ENCODE results near the gene HLX. TPM values are rescaled to one million over a fixed set of nuclear protein-coding genes. Genes with fewer than 3 reads are reported as not detected.

Gene HLX
- total RNA-seq, 1 donor from 2014 or later, result 0.26 TPM

GRCh38 chr1:220905650-220906560, 26.7 kb downstream of the HLX start:
- Histone ChIP-seq H3K27me3 (ENCODE audit: control insufficient read depth, insufficient read depth, low read length) (peaks cover 5% of the 10 kb centered on the region), H3K36me3 (ENCODE audit: control insufficient read depth, insufficient read depth, low read length) (no peaks in the 10 kb centered on the region), H3K4me3 (ENCODE audit: low read depth, low read length) (no peak overlapping the region)
- no peak for TF ChIP-seq CTCF (IDR thresholded peaks at IDR 0.05; ENCODE audit: insufficient read depth, low read length, severe bottlenecking)
- peak; percentile 22 for DNase-seq (ENCODE audit: low read depth)
- FAIRE-seq, result no peak

- TF ChIP-seq CTCF (IDR thresholded peaks at IDR 0.05; ENCODE audit: insufficient read depth, low read length, severe bottlenecking), result no peak
- FAIRE-seq (no peak), DNase-seq (ENCODE audit: low read depth) (peak; percentile 56)
- Histone ChIP-seq H3K36me3 (ENCODE audit: control insufficient read depth, insufficient read depth, low read length) (no peaks in the 10 kb centered on the region), H3K27me3 (ENCODE audit: control insufficient read depth, insufficient read depth, low read length) (peaks cover 5% of the 10 kb centered on the region), H3K4me3 (ENCODE audit: low read depth, low read length) (no peak overlapping the region)
These were observed 27.5 kb downstream of the HLX start for GRCh38 chr1:220906561-220907334.

DNA sequence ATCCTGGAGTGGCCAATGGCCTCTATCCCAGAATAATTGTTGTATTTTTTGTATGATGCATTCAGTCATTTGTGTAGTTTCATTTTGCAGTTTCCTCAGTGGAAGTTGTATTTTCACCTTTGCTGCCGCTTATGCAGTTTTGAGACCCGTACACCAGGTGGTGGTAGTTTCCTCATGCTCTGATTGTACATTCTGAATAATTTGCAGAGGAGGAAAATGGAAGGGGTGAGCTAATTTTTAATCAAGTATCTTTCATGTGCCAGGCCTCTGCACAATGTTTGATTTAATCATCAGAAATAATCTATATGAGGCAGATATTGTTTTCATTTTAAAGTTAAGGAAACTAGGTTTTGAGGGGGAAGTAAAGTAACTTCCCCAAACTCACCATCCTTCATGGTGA, 29.5 kb downstream of the HLX start:
- TF ChIP-seq CTCF (IDR thresholded peaks at IDR 0.05; ENCODE audit: insufficient read depth, low read length, severe bottlenecking), result peak; percentile 17
- Histone ChIP-seq H3K36me3 (ENCODE audit: control insufficient read depth, insufficient read depth, low read length) (no peaks in the 10 kb centered on the region), H3K4me3 (ENCODE audit: low read depth, low read length) (no peak overlapping the region), H3K27me3 (ENCODE audit: control insufficient read depth, insufficient read depth, low read length) (peaks cover 3% of the 10 kb centered on the region)
- no peak for DNase-seq (ENCODE audit: low read depth)
- FAIRE-seq, result no peak

DNA sequence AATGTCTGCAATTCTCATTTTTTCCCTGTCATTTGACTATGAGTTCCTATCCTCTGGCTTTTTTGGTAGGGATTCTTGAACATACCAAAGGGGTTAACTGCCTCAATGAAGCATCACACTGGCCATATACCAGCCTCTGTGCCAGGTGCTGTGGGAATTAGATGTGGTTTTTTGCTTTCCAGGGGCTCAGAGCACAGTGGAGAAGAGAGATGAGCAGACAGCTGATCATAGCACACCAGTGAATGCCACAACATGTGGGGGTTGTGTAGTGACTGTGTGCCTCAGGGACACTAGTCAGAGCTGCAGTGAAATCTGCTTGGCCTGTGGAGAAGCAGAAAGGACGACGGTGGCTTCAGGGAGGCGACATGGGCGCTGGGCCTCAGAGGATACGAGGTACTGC, 30.8 kb downstream of the HLX start:
- DNase-seq (ENCODE audit: low read depth) (no peak), FAIRE-seq (no peak)
- peaks cover 3% of the 10 kb centered on the region for H3K27me3 ChIP-seq (ENCODE audit: control insufficient read depth, insufficient read depth, low read length)
- no peaks in the 10 kb centered on the region for H3K36me3 ChIP-seq (ENCODE audit: control insufficient read depth, insufficient read depth, low read length)
- no peak overlapping the region for H3K4me3 ChIP-seq (ENCODE audit: low read depth, low read length)
- no peak for TF ChIP-seq CTCF (IDR thresholded peaks at IDR 0.05; ENCODE audit: insufficient read depth, low read length, severe bottlenecking)

DNA sequence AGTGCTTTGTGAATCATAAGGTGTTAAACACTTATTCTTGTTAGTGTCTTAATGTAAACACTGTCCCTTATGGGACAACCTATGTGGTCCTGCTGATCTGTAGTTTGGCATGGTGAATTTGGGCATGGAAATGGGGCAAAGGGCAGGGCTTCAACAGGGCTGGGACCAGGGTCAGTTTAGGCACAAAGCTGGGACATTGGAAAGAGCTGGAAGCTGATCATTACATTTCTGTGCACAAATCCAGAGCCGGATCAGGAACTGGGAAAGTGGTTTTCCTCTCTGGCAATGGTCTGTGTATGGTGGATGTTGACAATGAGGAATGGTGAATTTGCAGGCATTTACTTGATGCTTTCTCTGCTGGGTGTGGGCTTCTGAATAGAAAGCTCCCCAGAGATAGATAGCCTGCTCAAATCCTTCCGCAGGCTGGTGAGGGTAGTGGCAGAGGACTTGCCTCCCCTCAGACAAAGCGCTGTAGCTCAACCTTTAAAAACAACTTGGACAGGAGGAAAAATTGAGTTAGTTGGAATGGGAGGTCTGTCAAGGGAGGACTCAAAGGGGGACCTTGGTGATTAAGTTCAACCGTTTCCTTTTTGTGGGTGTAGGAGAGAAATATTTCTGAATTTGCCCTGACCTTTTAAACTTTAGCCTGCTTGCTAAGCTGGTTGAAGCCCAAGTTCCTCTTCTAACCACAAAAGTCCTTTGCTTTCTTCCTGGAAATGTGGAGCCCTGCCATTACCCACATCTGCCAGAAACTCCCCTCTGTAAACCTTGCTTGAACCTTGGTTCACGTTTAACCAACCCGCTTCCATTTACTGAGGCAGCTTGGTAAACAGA, 35.3 kb downstream of the HLX start:
- Histone ChIP-seq H3K36me3 (ENCODE audit: control insufficient read depth, insufficient read depth, low read length) (no peaks in the 10 kb centered on the region), H3K4me3 (ENCODE audit: low read depth, low read length) (no peak overlapping the region), H3K27me3 (ENCODE audit: control insufficient read depth, insufficient read depth, low read length) (peaks cover 3% of the 10 kb centered on the region)
- TF ChIP-seq CTCF (IDR thresholded peaks at IDR 0.05; ENCODE audit: insufficient read depth, low read length, severe bottlenecking), result no peak
- DNase-seq (ENCODE audit: low read depth) (no peak), FAIRE-seq (no peak)

Data from bronchial epithelial cell (primary cell).